Liver (tissue), 9 donors: ENCODE data around the gene MAN1A2. TPM values are rescaled to one million over a fixed set of nuclear protein-coding genes. Genes with fewer than 3 reads are reported as not detected.

Experiments used
- DNase-seq: peaks from one replicate; pipeline ENCODE4 v3.0.0-alpha.2; 2017; ENCODE audit warnings: low spot score
- H3K27ac ChIP-seq, 2 donors: one replicate each; pipeline ENCODE4 v1.7.0; 2013; ENCODE audit warnings: inconsistent platforms in 2 of 2, low read length in 2 of 2, control low read depth in 1 of 2, low read depth in 1 of 2, mild to moderate bottlenecking in 1 of 2
- H3K27me3 ChIP-seq, 4 donors: one replicate each; pipeline versions ENCODE4 v1.6.1 to v1.7.0; 2013; ENCODE audit warnings: low read length in 3 of 4, inconsistent platforms in 1 of 4, mild to moderate bottlenecking in 1 of 4, moderate library complexity in 1 of 4; ENCODE audit not compliant: control insufficient read depth in 4 of 4, insufficient read depth in 4 of 4
- H3K36me3 ChIP-seq, 4 donors: one replicate each; pipeline versions ENCODE4 v1.6.1 to v1.7.0; 2013; ENCODE audit warnings: low read length in 3 of 4, mild to moderate bottlenecking in 3 of 4, low read depth in 1 of 4, moderate library complexity in 1 of 4; ENCODE audit not compliant: control insufficient read depth in 4 of 4, insufficient read depth in 3 of 4
- H3K4me1 ChIP-seq, 4 donors: one replicate each; pipeline versions ENCODE4 v1.6.1 to v1.7.0; 2013; ENCODE audit warnings: low read length in 3 of 4, mild to moderate bottlenecking in 3 of 4, moderate library complexity in 1 of 4; ENCODE audit not compliant: control insufficient read depth in 4 of 4, insufficient read depth in 4 of 4
- H3K4me3 ChIP-seq, 3 donors: one replicate each; pipeline versions ENCODE4 v1.6.1 to v1.7.0; 2013; ENCODE audit warnings: low read length in 3 of 3, control low read depth in 1 of 3, low read depth in 1 of 3, mild to moderate bottlenecking in 1 of 3
- H3K9ac ChIP-seq, 2 donors: one replicate each; pipeline ENCODE4 v1.7.0; 2013; ENCODE audit warnings: low read length in 2 of 2, mild to moderate bottlenecking in 2 of 2, moderate library complexity in 2 of 2, control low read depth in 1 of 2, low read depth in 1 of 2
- H3K9me3 ChIP-seq, 4 donors: one replicate each; pipeline versions ENCODE4 v1.6.1 to v1.7.0; 2013; ENCODE audit warnings: low read length in 3 of 4; ENCODE audit not compliant: control insufficient read depth in 4 of 4
- ATF3 ChIP-seq: IDR thresholded peaks from 2 replicates; pipeline ENCODE4 v1.6.1; 2016; ENCODE audit warnings: antibody characterized with exemption
- EGR1 ChIP-seq, 2 donors: IDR thresholded peaks; 2 replicates each; pipeline ENCODE4 v1.6.1; 2016 to 2018; ENCODE audit warnings: antibody characterized with exemption in 2 of 2, low read depth in 2 of 2
- FOXA1 ChIP-seq: IDR thresholded peaks from 2 replicates; pipeline ENCODE4 v1.6.1; 2016; ENCODE audit warnings: antibody characterized with exemption
- FOXA2 ChIP-seq: IDR thresholded peaks from 2 replicates; pipeline ENCODE4 v1.6.1; 2016; ENCODE audit warnings: antibody characterized with exemption
- GABPA ChIP-seq, 2 donors: IDR thresholded peaks in 1 of 2; conservative IDR thresholded peaks in 1 of 2; 2 replicates each; pipeline ENCODE4 v1.6.1; 2016; ENCODE audit warnings: antibody characterized with exemption in 2 of 2, mild to moderate bottlenecking in 1 of 2, moderate library complexity in 1 of 2
- HNF4A ChIP-seq, 2 donors: conservative IDR thresholded peaks; 2 replicates each; pipeline ENCODE4 v1.6.1; 2016; ENCODE audit warnings: antibody characterized with exemption in 2 of 2, mild to moderate bottlenecking in 2 of 2
- HNF4G ChIP-seq: IDR thresholded peaks from 2 replicates; pipeline ENCODE4 v1.6.1; 2016; ENCODE audit warnings: antibody characterized with exemption
- JUND ChIP-seq, 2 donors: IDR thresholded peaks; 2 replicates each; pipeline ENCODE4 v1.6.1; 2016; ENCODE audit warnings: antibody characterized with exemption in 2 of 2
- MAX ChIP-seq: IDR thresholded peaks from 2 replicates; pipeline ENCODE4 v1.6.1; 2016; ENCODE audit warnings: antibody characterized with exemption
- NR2F2 ChIP-seq: IDR thresholded peaks from 2 replicates; pipeline ENCODE4 v1.6.1; 2016; ENCODE audit warnings: antibody characterized with exemption
- RAD21 ChIP-seq, 2 donors: IDR thresholded peaks; 2 replicates each; pipeline ENCODE4 v1.6.1; 2016; ENCODE audit warnings: antibody characterized with exemption in 2 of 2, mild to moderate bottlenecking in 2 of 2
- REST ChIP-seq: IDR thresholded peaks from 2 replicates; pipeline ENCODE4 v1.6.1; 2016; ENCODE audit warnings: antibody characterized with exemption, mild to moderate bottlenecking
- RXRA ChIP-seq, 2 donors: IDR thresholded peaks; 2 replicates each; pipeline ENCODE4 v1.6.1; 2017 to 2018; ENCODE audit warnings: antibody characterized with exemption in 2 of 2, mild to moderate bottlenecking in 1 of 2
- SP1 ChIP-seq: IDR thresholded peaks from 2 replicates; pipeline ENCODE4 v1.6.1; 2018; ENCODE audit warnings: antibody characterized with exemption, mild to moderate bottlenecking
- TAF1 ChIP-seq: conservative IDR thresholded peaks from 2 replicates; pipeline ENCODE4 v1.6.1; 2016; ENCODE audit warnings: antibody characterized with exemption, mild to moderate bottlenecking
- YY1 ChIP-seq: IDR thresholded peaks from 2 replicates; pipeline ENCODE4 v1.6.1; 2016; ENCODE audit warnings: antibody characterized with exemption, mild to moderate bottlenecking
- WGBS: extraction: QIAGEN DNeasy Blood & Tissue Kit; methylation state at CpG from one replicate; pipeline ENCODE4 v1.1.7; 2013; 5-methylcytosine and 5-hydroxymethylcytosine counted together
- polyA plus RNA-seq, 2 donors: library from polyadenylated mRNA; stranded (reverse) in 1 of 2; unstranded in 1 of 2; fragments of 200-250 nt in 1 of 2; fragments of >200 nt in 1 of 2; fragmentation: Nextera tagmentation in 1 of 2; extraction: Ambion mirVana in 1 of 2; gene quantifications; one replicate each; pipeline versions ENCODE4 v1.2.1 to v1.2.3, GENCODE V29; 2013 to 2015
- total RNA-seq, 2 donors: library from RNA; depleted of rRNA; stranded (reverse); fragments of >200 nt; gene quantifications; one replicate each; pipeline ENCODE4 v1.2.3, GENCODE V29; 2014
- TF ChIP-seq, protein P1 (sequence below): fragments of 150-350 bp; IDR thresholded peaks from 2 replicates; pipeline ENCODE4 v1.5.1; 2017; ENCODE audit warnings: improper control_type of control experiment, low read depth, low read length; ENCODE audit not compliant: missing input control
- TF ChIP-seq, protein P2 (sequence below): IDR thresholded peaks from 2 replicates; pipeline ENCODE4 v1.6.1; 2016; ENCODE audit warnings: antibody characterized with exemption
- donor health status: healthy.
- donor health status: healthy.
- donor health status: healthy.
- donor health status: healthy.
- donor health status: healthy.

Gene MAN1A2
- total and polyA plus RNA-seq, 4 donors, result 10.9 to 58.7 (median 25.1) TPM

GRCh38 chr1:117544509-117545109, 177.4 kb downstream of the MAN1A2 start:
- Histone ChIP-seq H3K4me1 (peaks cover 4 to 9% (median 8%) of the 10 kb centered on the region in 4 donors), H3K36me3 (no peaks in the 10 kb centered on the region), H3K4me3 (no peak overlapping the region), H3K27me3 (no peaks in the 10 kb centered on the region), H3K9ac (no peak overlapping the region), H3K27ac (peak overlapping the region; percentile 75 to 82), H3K9me3 (no peaks in the 10 kb centered on the region)
- TF ChIP-seq GABPA (IDR thresholded peaks at IDR 0.05 in 1 of 2, conservative IDR thresholded peaks at IDR 0.05 in 1 of 2) (no peak), SP1 (peak; percentile 82), HNF4G (peak; percentile 74), RAD21 (IDR thresholded peaks at IDR 0.05) (peak; percentile 46 to 56), MAX (peak; percentile 91), JUND (IDR thresholded peaks at IDR 0.05) (peak; percentile 93), YY1 (peak; percentile 87), REST (peak; percentile 83), FOXA1 (peak; percentile 46), RXRA (IDR thresholded peaks at IDR 0.05) (peak; percentile 73 to 86), FOXA2 (no peak), HNF4A (conservative IDR thresholded peaks at IDR 0.05) (peak; percentile 96 to 98), TAF1 (no peak), ATF3 (peak; percentile 91), EGR1 (IDR thresholded peaks at IDR 0.05; ENCODE audit: low read depth in 2 of 2) (peak in 1 of 2 donors; percentile 44)
- WGBS, result 31% methylated on average over 4 of the region's 4 CpGs
- DNase-seq, result no peak

GRCh38 chr1:117546467-117546866, 179.2 kb downstream of the MAN1A2 start:
- WGBS, result 43% methylated on average over 2 of the region's 2 CpGs
- Histone ChIP-seq H3K4me3 (no peak overlapping the region), H3K9ac (no peak overlapping the region), H3K36me3 (no peaks in the 10 kb centered on the region), H3K4me1 (peaks cover 4 to 9% (median 8%) of the 10 kb centered on the region in 4 donors), H3K27ac (peak overlapping the region in 1 of 2 donors; percentile 21), H3K27me3 (no peaks in the 10 kb centered on the region), H3K9me3 (no peaks in the 10 kb centered on the region)
- DNase-seq, result no peak
- TF ChIP-seq JUND (IDR thresholded peaks at IDR 0.05), result peak in 1 of 2 donors; percentile 12
- no peak for TF ChIP-seq GABPA (IDR thresholded peaks at IDR 0.05 in 1 of 2, conservative IDR thresholded peaks at IDR 0.05 in 1 of 2)
- no peak for TF ChIP-seq TAF1
- TF ChIP-seq, protein P1, sequence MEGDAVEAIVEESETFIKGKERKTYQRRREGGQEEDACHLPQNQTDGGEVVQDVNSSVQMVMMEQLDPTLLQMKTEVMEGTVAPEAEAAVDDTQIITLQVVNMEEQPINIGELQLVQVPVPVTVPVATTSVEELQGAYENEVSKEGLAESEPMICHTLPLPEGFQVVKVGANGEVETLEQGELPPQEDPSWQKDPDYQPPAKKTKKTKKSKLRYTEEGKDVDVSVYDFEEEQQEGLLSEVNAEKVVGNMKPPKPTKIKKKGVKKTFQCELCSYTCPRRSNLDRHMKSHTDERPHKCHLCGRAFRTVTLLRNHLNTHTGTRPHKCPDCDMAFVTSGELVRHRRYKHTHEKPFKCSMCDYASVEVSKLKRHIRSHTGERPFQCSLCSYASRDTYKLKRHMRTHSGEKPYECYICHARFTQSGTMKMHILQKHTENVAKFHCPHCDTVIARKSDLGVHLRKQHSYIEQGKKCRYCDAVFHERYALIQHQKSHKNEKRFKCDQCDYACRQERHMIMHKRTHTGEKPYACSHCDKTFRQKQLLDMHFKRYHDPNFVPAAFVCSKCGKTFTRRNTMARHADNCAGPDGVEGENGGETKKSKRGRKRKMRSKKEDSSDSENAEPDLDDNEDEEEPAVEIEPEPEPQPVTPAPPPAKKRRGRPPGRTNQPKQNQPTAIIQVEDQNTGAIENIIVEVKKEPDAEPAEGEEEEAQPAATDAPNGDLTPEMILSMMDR, result no peak
- no peak for TF ChIP-seq FOXA1
- no peak for TF ChIP-seq MAX
- TF ChIP-seq, protein P2, sequence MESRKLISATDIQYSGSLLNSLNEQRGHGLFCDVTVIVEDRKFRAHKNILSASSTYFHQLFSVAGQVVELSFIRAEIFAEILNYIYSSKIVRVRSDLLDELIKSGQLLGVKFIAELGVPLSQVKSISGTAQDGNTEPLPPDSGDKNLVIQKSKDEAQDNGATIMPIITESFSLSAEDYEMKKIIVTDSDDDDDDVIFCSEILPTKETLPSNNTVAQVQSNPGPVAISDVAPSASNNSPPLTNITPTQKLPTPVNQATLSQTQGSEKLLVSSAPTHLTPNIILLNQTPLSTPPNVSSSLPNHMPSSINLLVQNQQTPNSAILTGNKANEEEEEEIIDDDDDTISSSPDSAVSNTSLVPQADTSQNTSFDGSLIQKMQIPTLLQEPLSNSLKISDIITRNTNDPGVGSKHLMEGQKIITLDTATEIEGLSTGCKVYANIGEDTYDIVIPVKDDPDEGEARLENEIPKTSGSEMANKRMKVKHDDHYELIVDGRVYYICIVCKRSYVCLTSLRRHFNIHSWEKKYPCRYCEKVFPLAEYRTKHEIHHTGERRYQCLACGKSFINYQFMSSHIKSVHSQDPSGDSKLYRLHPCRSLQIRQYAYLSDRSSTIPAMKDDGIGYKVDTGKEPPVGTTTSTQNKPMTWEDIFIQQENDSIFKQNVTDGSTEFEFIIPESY, result no peak
- peak; percentile 65 for TF ChIP-seq SP1
- no peak for TF ChIP-seq YY1
- TF ChIP-seq REST, result peak; percentile 22
- no peak for TF ChIP-seq NR2F2
- peak; percentile 89 to 92 for TF ChIP-seq HNF4A (conservative IDR thresholded peaks at IDR 0.05)
- no peak for TF ChIP-seq ATF3
- peak in 1 of 2 donors; percentile 20 for TF ChIP-seq RXRA (IDR thresholded peaks at IDR 0.05)
- TF ChIP-seq EGR1 (IDR thresholded peaks at IDR 0.05; ENCODE audit: low read depth in 2 of 2), result no peak
- TF ChIP-seq HNF4G, result peak; percentile 66
- TF ChIP-seq FOXA2, result no peak
